ENCODE measurements around the gene ASTN1.

Gene ASTN1

GRCh38 chr1:176841238-176841637 lies 323.3 kb downstream of the ASTN1 start:
- DNase-seq (ENCODE audit: low read depth), result no peak
- TF ChIP-seq CTCF (conservative IDR thresholded peaks at IDR 0.05; ENCODE audit: control insufficient read depth, insufficient read depth, low read depth, low read length), result no peak

GRCh38 chr1:176839216-176839615 lies 325.3 kb downstream of the ASTN1 start:
- no peak for DNase-seq (ENCODE audit: low read depth)
- no peak for TF ChIP-seq CTCF (conservative IDR thresholded peaks at IDR 0.05; ENCODE audit: control insufficient read depth, insufficient read depth, low read depth, low read length)
- no peak overlapping the region for H3K4me3 ChIP-seq (ENCODE audit: control insufficient read depth, low read depth, low read length)

More at GRCh38 chr1:176841238-176841637, 323.3 kb downstream of the ASTN1 start:
- H3K4me3 ChIP-seq (ENCODE audit: control insufficient read depth, low read depth, low read length), result no peak overlapping the region

- no peak for TF ChIP-seq CTCF (conservative IDR thresholded peaks at IDR 0.05; ENCODE audit: control insufficient read depth, insufficient read depth, low read depth, low read length)
- DNase-seq (ENCODE audit: low read depth), result no peak
- no peak overlapping the region for H3K4me3 ChIP-seq (ENCODE audit: control insufficient read depth, low read depth, low read length)
Observed at GRCh38 chr1:176838276-176838995, 326.1 kb downstream of the ASTN1 start.

GRCh38 chr1:176837708-176838107 lies 326.8 kb downstream of the ASTN1 start:
- no peak for TF ChIP-seq CTCF (conservative IDR thresholded peaks at IDR 0.05; ENCODE audit: control insufficient read depth, insufficient read depth, low read depth, low read length)

GRCh38 chr1:176831150-176831549 lies 333.4 kb downstream of the ASTN1 start:
- DNase-seq (ENCODE audit: low read depth), result no peak
- TF ChIP-seq CTCF (conservative IDR thresholded peaks at IDR 0.05; ENCODE audit: control insufficient read depth, insufficient read depth, low read depth, low read length), result no peak
- no peak overlapping the region for H3K4me3 ChIP-seq (ENCODE audit: control insufficient read depth, low read depth, low read length)

More at GRCh38 chr1:176837708-176838107, 326.8 kb downstream of the ASTN1 start:
- no peak for DNase-seq (ENCODE audit: low read depth)
- no peak overlapping the region for H3K4me3 ChIP-seq (ENCODE audit: control insufficient read depth, low read depth, low read length)

GRCh38 chr1:176829261-176829660 lies 335.3 kb downstream of the ASTN1 start:
- no peak for TF ChIP-seq CTCF (conservative IDR thresholded peaks at IDR 0.05; ENCODE audit: control insufficient read depth, insufficient read depth, low read depth, low read length)
- H3K4me3 ChIP-seq (ENCODE audit: control insufficient read depth, low read depth, low read length), result no peak overlapping the region
- no peak for DNase-seq (ENCODE audit: low read depth)

Data from fibroblast of mammary gland (primary cell).